KOPT-K1 (cell line): Measurements from ENCODE around the gene KCTD2.
"Not testable (repeated sequence)": the region's sequence is repeated elsewhere in the genome, so short reads cannot be mapped to it uniquely, and the experiment has no call there.

Source experiments
- H3K27ac ChIP-seq: fragments of 200-600 bp; sonication (generic); 2 replicates; pipeline ENCODE4 v1.5.1; 2016; ENCODE audit warnings: antibody characterized with exemption, mild to moderate bottlenecking, low read depth, low read length; ENCODE audit not compliant: poor library complexity, severe bottlenecking
- H3K36me3 ChIP-seq: fragments of 200-600 bp; sonication (generic); 2 replicates; pipeline ENCODE4 v1.5.1; 2017; ENCODE audit warnings: antibody characterized with exemption, mild to moderate bottlenecking, low read length, moderate library complexity; ENCODE audit not compliant: insufficient read depth
- H3K9me3 ChIP-seq: fragments of 200-600 bp; sonication (generic); 2 replicates; pipeline ENCODE4 v1.5.1; 2017; ENCODE audit warnings: antibody characterized with exemption, low read length, mild to moderate bottlenecking; ENCODE audit not compliant: insufficient read depth, poor library complexity, severe bottlenecking

KCTD2 gene

DNA sequence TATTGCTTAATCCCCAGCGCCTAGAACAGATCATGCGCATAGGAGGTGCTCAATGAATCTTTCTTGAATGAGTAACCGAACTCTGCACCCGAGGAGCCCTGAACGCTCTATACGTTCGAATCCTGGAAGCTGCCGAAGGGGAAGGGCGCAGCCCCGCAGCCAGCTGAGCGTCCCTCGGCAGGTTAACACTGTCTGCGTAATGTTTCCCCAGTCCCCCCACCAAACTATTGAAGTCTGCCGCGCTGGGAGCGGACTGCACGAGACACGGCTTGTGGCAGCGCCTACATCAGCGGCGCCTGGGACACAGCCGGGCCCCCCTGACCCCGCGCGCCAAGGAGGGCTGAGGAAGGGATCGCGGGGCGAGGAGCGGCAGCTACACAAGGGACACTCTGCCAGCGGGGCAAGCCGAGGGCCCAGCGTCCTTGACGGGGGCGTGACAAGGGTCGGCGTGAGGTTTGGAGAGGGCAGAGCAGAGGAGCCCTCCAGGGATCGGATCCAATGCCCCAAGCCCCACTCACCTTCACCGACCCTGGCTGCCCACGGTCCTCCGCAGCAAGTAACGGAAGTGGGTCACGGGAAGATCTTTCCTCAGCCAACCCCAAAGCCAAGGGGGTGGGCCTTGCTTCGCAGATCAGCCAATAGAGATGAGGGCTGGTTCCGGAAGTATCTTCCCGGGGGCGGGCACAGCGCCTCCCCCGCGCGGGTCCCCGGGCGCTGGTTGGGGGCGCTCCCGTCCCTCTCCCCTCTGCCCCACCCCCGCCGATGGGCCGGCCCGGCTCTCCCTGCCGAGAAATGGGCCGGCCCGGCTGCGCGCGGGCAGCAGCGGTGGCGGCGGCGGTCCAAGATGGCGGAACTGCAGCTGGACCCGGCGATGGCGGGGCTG is at the start of gene KCTD2, which contains the start of gene ATP5PD:
Gene KCTD2, plus strand, starts transcription at position 819 of the 883 bp plus-strand sequence. Its CDS starts 26 bp downstream, at position 845.
Gene ATP5PD, minus strand, starts transcription at position 563 of the 883 bp plus-strand sequence. CDS start 4,319 bp downstream, outside the sequence.
- H3K9me3 ChIP-seq, result no peaks in the 10 kb centered on the region
- peak within 1 kb of the TSS; percentile 81 for H3K27ac ChIP-seq
- peaks cover 32% of the 10 kb centered on the region for H3K36me3 ChIP-seq

- no peaks in the 10 kb centered on the region for H3K36me3 ChIP-seq
- no peaks in the 10 kb centered on the region for H3K9me3 ChIP-seq
- H3K27ac ChIP-seq, result no peak overlapping the region
Measured at GRCh38 chr17:74998783-74999182, 48.2 kb upstream of the KCTD2 start.

GRCh38 chr17:74999523-74999922 is 47.5 kb upstream of the KCTD2 start:
- H3K36me3 ChIP-seq, result no peaks in the 10 kb centered on the region

GRCh38 chr17:75001915-75002843 is 44.8 kb upstream of the KCTD2 start:
- H3K36me3 ChIP-seq, result no peaks in the 10 kb centered on the region
- H3K27ac ChIP-seq, result no peak overlapping the region
- no peaks in the 10 kb centered on the region for H3K9me3 ChIP-seq

More at GRCh38 chr17:74999523-74999922, 47.5 kb upstream of the KCTD2 start:
- Histone ChIP-seq H3K27ac (no peak overlapping the region), H3K9me3 (no peaks in the 10 kb centered on the region)

GRCh38 chr17:75003070-75003956 is 43.7 kb upstream of the KCTD2 start:
- no peaks in the 10 kb centered on the region for H3K36me3 ChIP-seq

GRCh38 chr17:75003957-75004355 is 43.1 kb upstream of the KCTD2 start:
- no peaks in the 10 kb centered on the region for H3K9me3 ChIP-seq
- H3K36me3 ChIP-seq, result no peaks in the 10 kb centered on the region
- H3K27ac ChIP-seq, result no peak overlapping the region

More at GRCh38 chr17:75003070-75003956, 43.7 kb upstream of the KCTD2 start:
- Histone ChIP-seq H3K27ac (no peak overlapping the region), H3K9me3 (no peaks in the 10 kb centered on the region)

- no peaks in the 10 kb centered on the region for H3K36me3 ChIP-seq
- no peak overlapping the region for H3K27ac ChIP-seq
- H3K9me3 ChIP-seq, result no peaks in the 10 kb centered on the region
Measured at GRCh38 chr17:75004371-75004770, 42.7 kb upstream of the KCTD2 start.

GRCh38 chr17:75005291-75005690 is 41.7 kb upstream of the KCTD2 start:
- H3K9me3 ChIP-seq, result no peaks in the 10 kb centered on the region
- no peaks in the 10 kb centered on the region for H3K36me3 ChIP-seq
- H3K27ac ChIP-seq, result no peak overlapping the region

DNA sequence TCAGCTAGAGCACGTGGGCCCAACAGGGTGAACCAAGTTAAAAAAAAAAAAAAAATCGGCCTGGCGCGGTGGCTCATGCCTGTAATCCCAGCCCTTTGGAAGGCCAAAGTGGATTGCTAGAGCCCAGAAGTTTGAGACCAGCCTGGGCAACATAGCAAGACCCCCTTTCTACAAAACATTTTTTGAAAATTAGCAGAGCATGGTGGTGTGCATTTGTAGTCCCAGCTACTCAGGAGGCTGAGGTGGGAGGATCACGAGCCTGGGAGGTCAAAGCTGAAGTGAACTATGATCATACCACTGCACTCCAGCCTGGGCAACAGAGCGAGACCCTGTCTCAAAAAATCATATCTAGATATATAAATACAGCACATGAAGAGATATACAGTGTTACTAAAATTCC is 40.9 kb upstream of the KCTD2 start:
- not testable (repeated sequence) for H3K27ac ChIP-seq, H3K9me3 ChIP-seq, H3K36me3 ChIP-seq

DNA sequence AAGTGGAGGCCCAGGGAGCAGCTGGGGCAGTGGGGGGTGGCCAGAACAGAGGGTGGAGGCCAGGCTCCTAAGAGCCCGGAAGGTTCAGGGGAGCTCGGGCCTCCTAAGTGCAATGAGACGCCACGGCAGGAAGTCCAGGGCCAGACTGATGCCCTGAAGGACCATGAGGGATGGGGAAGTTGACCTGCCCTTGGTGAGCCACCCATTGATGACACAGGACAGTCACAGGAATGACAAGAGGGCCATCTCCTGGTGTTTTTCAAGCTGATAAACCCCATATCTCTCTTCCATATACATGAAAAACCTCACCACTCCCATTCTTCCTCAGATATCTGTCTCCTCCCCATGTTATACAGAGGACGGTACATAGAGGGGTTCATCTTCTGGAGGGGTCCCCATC is 40.4 kb upstream of the KCTD2 start:
- H3K36me3 ChIP-seq, result no peaks in the 10 kb centered on the region
- H3K9me3 ChIP-seq, result no peaks in the 10 kb centered on the region
- no peak overlapping the region for H3K27ac ChIP-seq

GRCh38 chr17:75008373-75008772 is 38.7 kb upstream of the KCTD2 start:
- H3K36me3 ChIP-seq, result no peaks in the 10 kb centered on the region
- no peak overlapping the region for H3K27ac ChIP-seq
- H3K9me3 ChIP-seq, result no peaks in the 10 kb centered on the region

GRCh38 chr17:75009139-75009724 is 37.8 kb upstream of the KCTD2 start:
- H3K36me3 ChIP-seq, result no peaks in the 10 kb centered on the region
- no peak overlapping the region for H3K27ac ChIP-seq
- H3K9me3 ChIP-seq, result no peaks in the 10 kb centered on the region

- Histone ChIP-seq H3K27ac (no peak overlapping the region), H3K36me3 (peaks cover 5% of the 10 kb centered on the region; the same call in 1 of the 2 replicates), H3K9me3 (no peaks in the 10 kb centered on the region)
Measured at GRCh38 chr17:75010683-75011400, 36.2 kb upstream of the KCTD2 start.
